ENCODE data around the gene TCHP. TPM values are rescaled to one million over a fixed set of nuclear protein-coding genes. Genes with fewer than 3 reads are reported as not detected.

Gene TCHP
- total RNA-seq, 1 experiment from 2014 or later, result 13.3 TPM

- Histone ChIP-seq H2BK5ac (ENCODE audit: insufficient read length, low read length) (no peak overlapping the region), H3K27ac (ENCODE audit: insufficient read length, low read depth, low read length) (no peak overlapping the region), H4K5ac (ENCODE audit: insufficient read length, low read depth, low read length) (no peak overlapping the region), H2BK120ac (ENCODE audit: low read depth, low read length, poor library complexity, severe bottlenecking) (no peak overlapping the region), H3K18ac (ENCODE audit: insufficient read length, low read depth, low read length) (no peak overlapping the region), H3K14ac (ENCODE audit: insufficient read depth, low read length) (no peak overlapping the region), H3K27me3 (ENCODE audit: insufficient read depth, low read length) (no peaks in the 10 kb centered on the region), H3K9me3 (ENCODE audit: control insufficient read depth, low read depth, low read length) (no peaks in the 10 kb centered on the region), H3K79me2 (ENCODE audit: insufficient read depth, low read length) (no peaks in the 10 kb centered on the region), H3K23me2 (ENCODE audit: insufficient read length, low read depth, low read length, poor library complexity, severe bottlenecking) (peaks cover 3% of the 10 kb centered on the region), H2BK15ac (ENCODE audit: low read depth, low read length) (no peak overlapping the region), H3K56ac (ENCODE audit: insufficient read length, low read depth, low read length) (no peak overlapping the region), H3K79me1 (ENCODE audit: insufficient read depth, low read depth, low read length, poor library complexity, severe bottlenecking) (no peaks in the 10 kb centered on the region), H2AFZ (ENCODE audit: low read length) (no peak overlapping the region), H2BK20ac (ENCODE audit: low read depth, low read length, poor library complexity, severe bottlenecking) (no peak overlapping the region), H3K4ac (ENCODE audit: low read depth, low read length) (no peak overlapping the region), H3T11ph (ENCODE audit: low read length) (no peak overlapping the region), H2AK5ac (ENCODE audit: insufficient read length, low read length) (no peak overlapping the region), H2BK12ac (ENCODE audit: insufficient read length, low read depth, low read length) (no peak overlapping the region), H4K8ac (replicated peaks; ENCODE audit: insufficient read length, low read depth, low read length) (no peak overlapping the region), H4K20me1 (ENCODE audit: control insufficient read depth, insufficient read depth, insufficient read length) (peaks cover 4% of the 10 kb centered on the region), H3K23ac (ENCODE audit: insufficient read length, low read depth, low read length) (no peak overlapping the region), H4K91ac (ENCODE audit: insufficient read length, low read depth, low read length) (no peak overlapping the region), H3K4me1 (ENCODE audit: insufficient read depth, low read length) (peaks cover 9% of the 10 kb centered on the region; the same call in 1 of the 2 replicates), H3K4me2 (ENCODE audit: insufficient read depth, insufficient read length, low read length) (no peak overlapping the region), H3K9ac (ENCODE audit: extremely low read depth, insufficient read length, low read length) (no peak overlapping the region)
- whole genome bisulfite sequencing (ENCODE audit: extremely low coverage, insufficient read length, low lambda C conversion rate), result no CpG with 5 or more reads among the region's 1 CpG
- H3K9me3 Mint-ChIP-seq, result no peaks in the 10 kb centered on the region
- H3K4me3 Mint-ChIP-seq, result no peak overlapping the region
- TF ChIP-seq, protein P1, sequence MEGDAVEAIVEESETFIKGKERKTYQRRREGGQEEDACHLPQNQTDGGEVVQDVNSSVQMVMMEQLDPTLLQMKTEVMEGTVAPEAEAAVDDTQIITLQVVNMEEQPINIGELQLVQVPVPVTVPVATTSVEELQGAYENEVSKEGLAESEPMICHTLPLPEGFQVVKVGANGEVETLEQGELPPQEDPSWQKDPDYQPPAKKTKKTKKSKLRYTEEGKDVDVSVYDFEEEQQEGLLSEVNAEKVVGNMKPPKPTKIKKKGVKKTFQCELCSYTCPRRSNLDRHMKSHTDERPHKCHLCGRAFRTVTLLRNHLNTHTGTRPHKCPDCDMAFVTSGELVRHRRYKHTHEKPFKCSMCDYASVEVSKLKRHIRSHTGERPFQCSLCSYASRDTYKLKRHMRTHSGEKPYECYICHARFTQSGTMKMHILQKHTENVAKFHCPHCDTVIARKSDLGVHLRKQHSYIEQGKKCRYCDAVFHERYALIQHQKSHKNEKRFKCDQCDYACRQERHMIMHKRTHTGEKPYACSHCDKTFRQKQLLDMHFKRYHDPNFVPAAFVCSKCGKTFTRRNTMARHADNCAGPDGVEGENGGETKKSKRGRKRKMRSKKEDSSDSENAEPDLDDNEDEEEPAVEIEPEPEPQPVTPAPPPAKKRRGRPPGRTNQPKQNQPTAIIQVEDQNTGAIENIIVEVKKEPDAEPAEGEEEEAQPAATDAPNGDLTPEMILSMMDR (conservative IDR thresholded peaks at IDR 0.05), result no peak
- no peak overlapping the region for H3K27ac Mint-ChIP-seq
- H3K27me3 Mint-ChIP-seq (ENCODE audit: low read depth), result no peaks in the 10 kb centered on the region
- no peak for DNase-seq
- H3K4me1 Mint-ChIP-seq, result peaks cover 37 to 40% of the 10 kb centered on the region in 2 experiments
- peaks cover 9 to 50% (median 37%) of the 10 kb centered on the region in 3 experiments; a peak in 5 of 7 replicates for H3K36me3 Mint-ChIP-seq (ENCODE audit: insufficient read depth in 1 of 3, low read depth in 3 of 3)
Observed at GRCh38 chr12:109949089-109949488, 49.0 kb downstream of the TCHP start.

All from H9 (cell line).